Progenitor cell of endocrine pancreas (in vitro differentiated cells): ENCODE results near the gene MBOAT2. TPM values are rescaled to one million over a fixed set of nuclear protein-coding genes. Genes with fewer than 3 reads are reported as not detected.

Experiments
- DNase-seq: peaks from one replicate; pipeline ENCODE4 v3.0.0; 2021; ENCODE audit warnings: low spot score; ENCODE audit not compliant: unreplicated experiment
- H3K27ac Mint-ChIP-seq: 2 replicates; pipeline ENCODE4 v1.8.0; 2021; ENCODE audit warnings: mild to moderate bottlenecking, moderate library complexity, mixed read lengths
- H3K27me3 Mint-ChIP-seq: 2 replicates; pipeline ENCODE4 v1.8.0; 2021; ENCODE audit warnings: mixed read lengths
- H3K36me3 Mint-ChIP-seq: 2 replicates; pipeline ENCODE4 v1.8.0; 2022; ENCODE audit warnings: mixed read lengths; ENCODE audit not compliant: insufficient read depth
- H3K4me1 Mint-ChIP-seq: 2 replicates; pipeline ENCODE4 v1.8.0; 2021; ENCODE audit warnings: low read depth, mixed read lengths
- H3K4me3 Mint-ChIP-seq: 2 replicates; pipeline ENCODE4 v1.8.0; 2021; ENCODE audit warnings: low read depth, mild to moderate bottlenecking, moderate library complexity, mixed read lengths
- H3K9me3 Mint-ChIP-seq: 2 replicates; pipeline ENCODE4 v1.8.0; 2021; ENCODE audit warnings: low read depth, mixed read lengths
- CTCF ChIP-seq: fragments of 200-600 bp; sonication (generic); IDR thresholded peaks from one replicate; pipeline ENCODE4 v1.5.0; 2021; ENCODE audit warnings: antibody characterized with exemption, mild to moderate bottlenecking; ENCODE audit not compliant: unreplicated experiment
- total RNA-seq: library from RNA; stranded (reverse); gene quantifications from 2 replicates; pipeline ENCODE4 v1.2.1, GENCODE V29; 2021

MBOAT2 gene
- total RNA-seq, 1 donor from 2014 or later = 49.8 TPM

GRCh38 chr2:8966123-8966908, 37.2 kb downstream of the MBOAT2 start:
- Mint-ChIP-seq H3K36me3 (peaks cover 14% of the 10 kb centered on the region), H3K4me1 (peaks cover 3% of the 10 kb centered on the region), H3K27ac (no peak overlapping the region), H3K4me3 (no peak overlapping the region), H3K27me3 (no peaks in the 10 kb centered on the region), H3K9me3 (peaks cover 13% of the 10 kb centered on the region)
- TF ChIP-seq CTCF = no peak
- DNase-seq = no peak

GRCh38 chr2:8965216-8965969, 38.1 kb downstream of the MBOAT2 start:
- Mint-ChIP-seq H3K27ac (no peak overlapping the region), H3K4me3 (no peak overlapping the region), H3K4me1 (peaks cover 2% of the 10 kb centered on the region), H3K36me3 (peaks cover 13% of the 10 kb centered on the region), H3K9me3 (peaks cover 13% of the 10 kb centered on the region), H3K27me3 (no peaks in the 10 kb centered on the region)
- no peak for DNase-seq
- TF ChIP-seq CTCF = no peak

GRCh38 chr2:8962890-8963289, 40.6 kb downstream of the MBOAT2 start:
- Mint-ChIP-seq H3K27ac (no peak overlapping the region), H3K9me3 (no peaks in the 10 kb centered on the region), H3K36me3 (peaks cover 4% of the 10 kb centered on the region), H3K4me3 (no peak overlapping the region), H3K4me1 (no peaks in the 10 kb centered on the region), H3K27me3 (no peaks in the 10 kb centered on the region)
- DNase-seq = no peak
- TF ChIP-seq CTCF = no peak

- no peaks in the 10 kb centered on the region for H3K27me3 Mint-ChIP-seq
- TF ChIP-seq CTCF = no peak
- no peaks in the 10 kb centered on the region for H3K4me1 Mint-ChIP-seq
- DNase-seq = no peak
- H3K27ac Mint-ChIP-seq = no peak overlapping the region
- H3K9me3 Mint-ChIP-seq = peaks cover 13% of the 10 kb centered on the region
- no peak overlapping the region for H3K4me3 Mint-ChIP-seq
- H3K36me3 Mint-ChIP-seq = peaks cover 25% of the 10 kb centered on the region
Measured at GRCh38 chr2:8957628-8958027, 45.9 kb downstream of the MBOAT2 start.

GRCh38 chr2:8956774-8957173, 46.7 kb downstream of the MBOAT2 start:
- DNase-seq = no peak
- no peaks in the 10 kb centered on the region for H3K27me3 Mint-ChIP-seq
- H3K4me3 Mint-ChIP-seq = no peak overlapping the region
- H3K27ac Mint-ChIP-seq = no peak overlapping the region
- TF ChIP-seq CTCF = no peak
- H3K4me1 Mint-ChIP-seq = no peaks in the 10 kb centered on the region
- peaks cover 22% of the 10 kb centered on the region for H3K9me3 Mint-ChIP-seq
- H3K36me3 Mint-ChIP-seq = peaks cover 33% of the 10 kb centered on the region
